Fibroblast of villous mesenchyme (primary cell): ENCODE measurements around the gene CHFR. TPM values are rescaled to one million over a fixed set of nuclear protein-coding genes. Genes with fewer than 3 reads are reported as not detected.
"Not testable (repeated sequence)": the region's sequence is repeated elsewhere in the genome, so short reads cannot be mapped to it uniquely, and the experiment has no call there.

Source experiments
- DNase-seq: peaks from one replicate; pipeline ENCODE4 v3.0.0-alpha.2; 2010; ENCODE audit warnings: low read depth
- H3K4me3 ChIP-seq: 2 replicates; pipeline ENCODE4 v1.5.1; 2011; ENCODE audit warnings: low read depth, mild to moderate bottlenecking, low read length
- CTCF ChIP-seq: IDR thresholded peaks from 2 replicates; pipeline ENCODE4 v1.5.1; 2012; ENCODE audit warnings: low read depth, mild to moderate bottlenecking, low read length; ENCODE audit not compliant: insufficient read depth
- total RNA-seq: library from RNA; depleted of rRNA; stranded (reverse); fragments of >200 nt; gene quantifications from 2 replicates; pipeline ENCODE4 v1.2.3, GENCODE V29; 2012

The CHFR gene
- total RNA-seq, 1 donor = 48.8 TPM

GRCh38 chr12:132838410-132839080, 48.9 kb downstream of the CHFR start:
- no peak for DNase-seq
- no peak for TF ChIP-seq CTCF

GRCh38 chr12:132837693-132838409, 49.6 kb downstream of the CHFR start:
- TF ChIP-seq CTCF = no peak
- no peak overlapping the region for H3K4me3 ChIP-seq
- DNase-seq = peak; percentile 27

More at GRCh38 chr12:132838410-132839080, 48.9 kb downstream of the CHFR start:
- no peak overlapping the region for H3K4me3 ChIP-seq

- no peak for TF ChIP-seq CTCF
- H3K4me3 ChIP-seq = no peak overlapping the region
- DNase-seq = no peak
Measured at GRCh38 chr12:132836795-132837331, 50.5 kb downstream of the CHFR start.

GRCh38 chr12:132836230-132836629, 51.2 kb downstream of the CHFR start:
- H3K4me3 ChIP-seq, DNase-seq: not testable (repeated sequence)

- no peak for TF ChIP-seq CTCF
- H3K4me3 ChIP-seq = no peak overlapping the region
- DNase-seq = no peak
Measured at GRCh38 chr12:132835076-132836025, 52.1 kb downstream of the CHFR start.

GRCh38 chr12:132834181-132834711, 53.2 kb downstream of the CHFR start:
- no peak for TF ChIP-seq CTCF
- no peak for DNase-seq
- no peak overlapping the region for H3K4me3 ChIP-seq
